Omental fat pad (tissue), 4 donors: ENCODE measurements around the gene SERPINA12. TPM values are rescaled to one million over a fixed set of nuclear protein-coding genes. Genes with fewer than 3 reads are reported as not detected.

Experiments used
- ATAC-seq: fragments of 150-250 bp; one replicate; pipeline ENCODE4 v1.9.1; 2016; ENCODE audit warnings: mild to moderate bottlenecking, moderate library complexity; ENCODE audit not compliant: low FRiP score
- DNase-seq: peaks from one replicate; pipeline ENCODE4 v3.0.0-alpha.2; 2019; ENCODE audit warnings: low spot score
- CTCF ChIP-seq, 3 donors: fragments of 450-650 bp; IDR thresholded peaks; one replicate each; pipeline ENCODE4 v1.5.1; 2016 to 2017; ENCODE audit warnings: antibody characterized with exemption in 3 of 3, mild to moderate bottlenecking in 3 of 3, moderate library complexity in 2 of 3
- total RNA-seq, 4 donors: library from RNA; depleted of rRNA; stranded (reverse); fragments of >200 nt; gene quantifications; one replicate each; pipeline ENCODE4 v1.1.0, GENCODE V29; 2016

SERPINA12 gene
- total RNA-seq, 4 donors from 2014 or later: not detected

GRCh38 chr14:94465042-94465441 is 44.2 kb downstream of the SERPINA12 start:
- ATAC-seq (no peak), DNase-seq (no peak)
- TF ChIP-seq CTCF (IDR thresholded peaks at IDR 0.05): no peak

- no peak for TF ChIP-seq CTCF (IDR thresholded peaks at IDR 0.05)
- ATAC-seq (no peak), DNase-seq (no peak)
These were observed 45.0 kb downstream of the SERPINA12 start for GRCh38 chr14:94464290-94464689.

DNA sequence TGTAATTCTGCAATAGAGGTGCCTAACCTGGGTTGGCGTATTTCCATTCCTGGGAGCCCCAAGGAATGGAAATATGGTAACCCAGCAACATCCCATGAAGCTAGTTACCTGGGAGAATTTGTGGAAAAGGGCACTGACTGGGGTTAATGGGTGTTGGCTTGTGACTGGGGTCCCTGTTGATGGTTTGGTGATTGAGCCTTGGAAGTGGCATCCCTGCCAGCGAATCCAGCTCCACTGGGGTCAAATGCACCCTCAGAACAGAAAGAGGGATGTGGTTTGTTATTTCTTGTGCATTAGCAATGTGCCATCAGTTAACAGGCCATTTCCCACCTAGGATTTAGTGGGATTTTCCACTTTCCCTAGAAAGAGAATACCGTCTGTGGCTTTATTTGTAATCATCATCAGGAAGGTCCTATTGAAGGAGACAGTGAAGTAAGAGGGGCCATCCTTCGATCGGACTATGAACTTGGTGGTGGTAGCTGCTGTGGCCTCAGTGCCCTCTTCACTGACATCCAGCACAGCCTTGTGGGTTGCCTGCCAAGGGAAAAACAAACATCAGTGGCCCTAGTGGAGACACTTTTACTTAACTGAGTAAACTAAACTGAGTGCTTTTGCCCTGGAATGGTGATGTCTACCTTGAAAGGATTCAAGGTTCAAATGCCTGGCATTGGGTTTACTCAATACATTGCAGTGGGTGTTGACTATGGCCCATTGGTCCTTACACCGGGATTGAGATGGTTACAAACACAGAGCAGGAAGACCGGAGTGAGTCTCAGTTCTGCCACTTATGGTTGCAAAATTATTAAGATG is 46.3 kb downstream of the SERPINA12 start:
- DNase-seq (no peak), ATAC-seq (no peak)
- no peak for TF ChIP-seq CTCF (IDR thresholded peaks at IDR 0.05)

GRCh38 chr14:94462219-94462551 is 47.1 kb downstream of the SERPINA12 start:
- no peak for TF ChIP-seq CTCF (IDR thresholded peaks at IDR 0.05)
- no peak for DNase-seq
- ATAC-seq: no peak

GRCh38 chr14:94461526-94462218 is 47.6 kb downstream of the SERPINA12 start:
- DNase-seq (no peak), ATAC-seq (no peak)
- no peak for TF ChIP-seq CTCF (IDR thresholded peaks at IDR 0.05)

DNA sequence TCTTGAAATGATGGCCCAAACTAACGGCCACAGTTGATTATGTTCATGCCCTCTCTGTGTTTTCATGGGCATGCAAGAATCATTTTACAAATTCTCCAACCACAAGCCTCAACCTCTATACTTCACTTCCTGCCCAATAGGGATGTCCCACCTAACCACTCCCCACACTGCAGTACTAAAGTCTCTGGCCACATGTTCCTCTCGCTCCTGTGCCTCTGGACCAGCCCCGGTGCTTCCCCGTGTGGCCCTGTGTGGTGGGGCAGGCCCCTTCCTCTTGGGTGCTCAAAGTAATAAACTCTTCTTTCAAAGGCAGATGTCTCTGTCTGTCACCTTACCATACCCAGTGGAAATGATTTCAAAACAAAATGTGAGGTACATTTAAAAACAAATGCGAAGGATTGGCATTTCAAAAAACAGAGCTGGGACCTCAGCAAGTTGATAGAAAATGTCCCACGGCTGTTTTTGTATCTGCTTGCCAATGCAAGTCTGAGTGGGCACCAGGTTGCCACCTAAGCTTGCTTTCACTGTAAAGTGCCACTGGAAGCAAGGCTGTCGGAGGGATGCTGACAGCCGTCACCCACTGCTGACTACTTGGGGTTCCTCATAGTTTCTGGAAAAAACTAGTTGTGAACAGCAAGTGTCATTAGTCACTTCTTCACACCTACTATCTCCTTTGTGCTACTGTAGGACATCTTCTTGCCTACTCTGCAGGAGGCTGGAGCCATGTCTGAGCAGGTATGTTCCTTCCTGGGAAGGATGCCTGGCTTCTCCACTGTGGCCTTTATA is 48.4 kb downstream of the SERPINA12 start:
- no peak for ATAC-seq
- DNase-seq: no peak
- TF ChIP-seq CTCF (IDR thresholded peaks at IDR 0.05): no peak
